GM21529 (cell line): ENCODE results near the gene CHURC1.

ENCODE experiments used
- ATAC-seq: cut with Tn5 transposase; IDR thresholded peaks from one replicate; pipeline ENCODE4 v1.9.1; 2021; ENCODE audit not compliant: unreplicated experiment

CHURC1 gene

GRCh38 chr14:64983439-64984310 lies 69.4 kb downstream of the CHURC1 start:
- ATAC-seq: no peak
